ENCODE results near the gene BAHCC1.
"Not testable (repeated sequence)": the region's sequence is repeated elsewhere in the genome, so short reads cannot be mapped to it uniquely, and the experiment has no call there.

Gene BAHCC1

GRCh38 chr17:81414756-81415516, 19.7 kb downstream of the BAHCC1 start:
- no peak for DNase-seq

- no peak for DNase-seq
These were observed 20.4 kb downstream of the BAHCC1 start for GRCh38 chr17:81415681-81416080.

- DNase-seq = no peak
These were observed 21.4 kb downstream of the BAHCC1 start for GRCh38 chr17:81416612-81417011.

GRCh38 chr17:81417049-81417878, 22.0 kb downstream of the BAHCC1 start:
- DNase-seq = no peak

GRCh38 chr17:81417879-81418709, 22.8 kb downstream of the BAHCC1 start:
- no peak for DNase-seq

GRCh38 chr17:81418710-81419318, 23.6 kb downstream of the BAHCC1 start:
- DNase-seq = no peak

GRCh38 chr17:81419319-81419885, 24.1 kb downstream of the BAHCC1 start:
- DNase-seq = no peak

GRCh38 chr17:81419886-81420768, 24.9 kb downstream of the BAHCC1 start:
- no peak for DNase-seq

GRCh38 chr17:81420769-81421462, 25.7 kb downstream of the BAHCC1 start:
- no peak for DNase-seq

- DNase-seq = no peak
These were observed 27.8 kb downstream of the BAHCC1 start for GRCh38 chr17:81422776-81423697.

- DNase-seq = no peak
These were observed 28.4 kb downstream of the BAHCC1 start for GRCh38 chr17:81423698-81424071.

- DNase-seq = no peak
These were observed 29.1 kb downstream of the BAHCC1 start for GRCh38 chr17:81424151-81425017.

GRCh38 chr17:81425041-81425440, 29.8 kb downstream of the BAHCC1 start:
- not testable (repeated sequence) for DNase-seq

- not testable (repeated sequence) for DNase-seq
These were observed 30.6 kb downstream of the BAHCC1 start for GRCh38 chr17:81425716-81426392.

- DNase-seq = no peak
These were observed 31.3 kb downstream of the BAHCC1 start for GRCh38 chr17:81426393-81427172.

- DNase-seq = no peak
These were observed 32.2 kb downstream of the BAHCC1 start for GRCh38 chr17:81427173-81428120.

Data from central memory CD4-positive, alpha-beta T cell (primary cell).